ENCODE results near the gene ARHGAP24.

GRCh38 chr4:85821688-85822455, 346.9 kb downstream of the ARHGAP24 start:
- no peak for TF ChIP-seq POLR2AphosphoS5 (IDR thresholded peaks at IDR 0.05; ENCODE audit: low read depth, low read length)
- TF ChIP-seq TAF1 (IDR thresholded peaks at IDR 0.05; ENCODE audit: borderline replicate concordance, insufficient read depth, low read length) = no peak
